ENCODE data around the gene KCNH4. TPM values are rescaled to one million over a fixed set of nuclear protein-coding genes. Genes with fewer than 3 reads are reported as not detected.
"Not testable (repeated sequence)": the region's sequence is repeated elsewhere in the genome, so short reads cannot be mapped to it uniquely, and the experiment has no call there.

KCNH4 gene
- polyA plus RNA-seq, 1 donor (not counting 4 experiments of a cell fraction or from before 2014, with no cell fraction given): not detected

DNA sequence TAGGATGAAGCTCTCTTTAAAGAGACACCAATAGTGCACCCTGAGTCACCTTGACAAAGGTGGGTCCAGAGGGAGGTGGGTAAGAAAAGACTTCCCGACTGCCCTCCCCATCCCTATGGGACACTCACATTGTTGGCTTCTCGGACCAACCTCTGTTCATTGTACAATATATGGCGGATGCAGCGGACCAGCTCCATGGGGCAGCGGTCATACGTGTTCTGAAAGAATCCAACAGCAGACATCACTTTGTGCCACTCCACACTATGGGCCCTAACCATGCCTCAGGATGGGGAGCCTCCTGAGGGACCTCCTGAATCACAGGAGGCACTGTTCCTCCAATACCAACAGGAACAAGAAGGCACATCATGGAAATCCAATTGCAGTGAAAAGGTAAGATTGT is 43.7 kb upstream of the KCNH4 start:
- dilution Hi-C loops (cut with MboI; ENCODE audit: extremely low pct_ligation_motif_present, low sequenced_read_pairs): no loop called here
- H3K9me1 ChIP-seq (ENCODE audit: control insufficient read depth, extremely low read depth, insufficient read depth, low read length): no peaks in the 10 kb centered on the region
- no peaks in the 10 kb centered on the region for H3K27me3 ChIP-seq (ENCODE audit: control insufficient read depth, extremely low read depth, insufficient read depth, low read length)

DNA sequence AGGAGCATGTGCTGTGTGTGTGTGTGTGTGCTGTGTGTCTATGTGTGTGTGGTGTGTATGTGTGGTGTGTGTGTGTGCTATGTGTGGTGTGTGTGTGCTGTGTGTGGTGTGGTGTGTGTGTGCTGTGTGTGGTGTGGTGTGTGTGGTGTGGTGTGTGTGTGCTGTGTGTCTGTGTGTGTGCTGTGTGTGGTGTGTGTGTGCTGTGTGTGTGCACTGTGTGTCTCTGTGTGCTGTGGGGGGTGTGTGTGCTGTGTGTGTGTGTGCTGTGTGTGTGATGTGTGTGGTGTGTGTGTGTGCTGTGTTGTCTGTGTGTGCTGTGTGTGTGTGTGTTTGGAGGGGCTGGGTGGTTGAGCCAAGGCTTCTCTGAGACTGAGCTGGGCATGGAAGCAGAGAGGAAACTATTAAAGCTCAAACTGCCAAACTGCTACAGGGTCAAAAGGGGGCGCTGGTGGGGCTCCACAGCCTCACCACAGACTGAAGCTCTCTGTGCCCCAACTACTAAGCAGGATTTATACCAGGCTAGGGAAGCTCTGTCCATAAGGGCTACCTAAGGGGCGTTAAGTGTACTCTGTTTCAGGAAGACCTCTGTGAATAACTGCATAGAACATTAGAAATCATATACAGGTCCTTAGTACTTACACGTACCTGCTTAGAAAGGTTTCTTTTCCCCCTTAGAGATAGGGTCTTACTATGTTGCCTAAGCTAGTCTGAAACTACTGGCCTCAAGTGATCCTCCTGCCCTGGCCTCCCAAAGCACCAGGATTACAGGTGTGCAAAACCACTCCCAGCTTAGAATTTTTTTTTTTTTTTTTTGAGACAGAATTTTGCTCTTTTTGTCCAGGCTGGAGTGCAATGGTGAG is 41.2 kb upstream of the KCNH4 start:
- H2AFZ ChIP-seq (ENCODE audit: control insufficient read depth, low read length): no peak overlapping the region
- no peak for FAIRE-seq

More for the DNA sequence above, 43.7 kb upstream of the KCNH4 start:
- no peaks in the 10 kb centered on the region for H3K9me3 ChIP-seq (ENCODE audit: control insufficient read depth, low read depth, low read length)
- no peak overlapping the region for H3K27ac ChIP-seq (ENCODE audit: control insufficient read depth, insufficient read depth, low read length)
- H3K9ac ChIP-seq (ENCODE audit: control insufficient read depth, extremely low read depth, insufficient read depth, low read length): no peak overlapping the region
- no peak overlapping the region for H2AFZ ChIP-seq (ENCODE audit: control insufficient read depth, low read length)
- H3K4me1 ChIP-seq (ENCODE audit: control insufficient read depth, extremely low read depth, insufficient read depth, low read length): no peaks in the 10 kb centered on the region
- no peak for TF ChIP-seq EZH2 (IDR thresholded peaks at IDR 0.05; ENCODE audit: low read length)
- TF ChIP-seq, protein P1, sequence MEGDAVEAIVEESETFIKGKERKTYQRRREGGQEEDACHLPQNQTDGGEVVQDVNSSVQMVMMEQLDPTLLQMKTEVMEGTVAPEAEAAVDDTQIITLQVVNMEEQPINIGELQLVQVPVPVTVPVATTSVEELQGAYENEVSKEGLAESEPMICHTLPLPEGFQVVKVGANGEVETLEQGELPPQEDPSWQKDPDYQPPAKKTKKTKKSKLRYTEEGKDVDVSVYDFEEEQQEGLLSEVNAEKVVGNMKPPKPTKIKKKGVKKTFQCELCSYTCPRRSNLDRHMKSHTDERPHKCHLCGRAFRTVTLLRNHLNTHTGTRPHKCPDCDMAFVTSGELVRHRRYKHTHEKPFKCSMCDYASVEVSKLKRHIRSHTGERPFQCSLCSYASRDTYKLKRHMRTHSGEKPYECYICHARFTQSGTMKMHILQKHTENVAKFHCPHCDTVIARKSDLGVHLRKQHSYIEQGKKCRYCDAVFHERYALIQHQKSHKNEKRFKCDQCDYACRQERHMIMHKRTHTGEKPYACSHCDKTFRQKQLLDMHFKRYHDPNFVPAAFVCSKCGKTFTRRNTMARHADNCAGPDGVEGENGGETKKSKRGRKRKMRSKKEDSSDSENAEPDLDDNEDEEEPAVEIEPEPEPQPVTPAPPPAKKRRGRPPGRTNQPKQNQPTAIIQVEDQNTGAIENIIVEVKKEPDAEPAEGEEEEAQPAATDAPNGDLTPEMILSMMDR (optimal IDR thresholded peaks at IDR 0.05 in 1 of 3, IDR thresholded peaks at IDR 0.05 in 1 of 3, conservative IDR thresholded peaks at IDR 0.05 in 1 of 3; ENCODE audit: extremely low read depth in 1 of 3, insufficient read depth in 2 of 3, low read length in 3 of 3): no peak
- no peaks in the 10 kb centered on the region for H4K20me1 ChIP-seq (ENCODE audit: control insufficient read depth, extremely low read depth, insufficient read depth, low read length)
- H3K36me3 ChIP-seq (ENCODE audit: control insufficient read depth in 2 of 2, extremely low read depth in 1 of 2, insufficient read depth in 2 of 2, low read length in 2 of 2): peaks cover 4 to 7% of the 10 kb centered on the region in 2 experiments
- no peaks in the 10 kb centered on the region for H3K79me2 ChIP-seq (ENCODE audit: control insufficient read depth, insufficient read depth, low read length)
- H3K4me3 ChIP-seq (ENCODE audit: control insufficient read depth in 2 of 3, extremely low read depth in 1 of 3, insufficient read depth in 2 of 3, low read depth in 1 of 3, low read length in 3 of 3): no peak overlapping the region
- DNase-seq (ENCODE audit: low read depth, low spot score) (no peak), FAIRE-seq (no peak)
- H3K4me2 ChIP-seq (ENCODE audit: control insufficient read depth, extremely low read depth, insufficient read depth, low read depth, low read length): no peak overlapping the region

GRCh38 chr17:42219280-42219679 is 38.3 kb upstream of the KCNH4 start:
- H2AFZ ChIP-seq (ENCODE audit: control insufficient read depth, low read length); H3K9me1 ChIP-seq (ENCODE audit: control insufficient read depth, extremely low read depth, insufficient read depth, low read length); FAIRE-seq; H3K27me3 ChIP-seq (ENCODE audit: control insufficient read depth, extremely low read depth, insufficient read depth, low read length); H3K27ac ChIP-seq (ENCODE audit: control insufficient read depth, insufficient read depth, low read length); dilution Hi-C loops (cut with MboI; ENCODE audit: extremely low pct_ligation_motif_present, low sequenced_read_pairs); H3K4me1 ChIP-seq (ENCODE audit: control insufficient read depth, extremely low read depth, insufficient read depth, low read length); H4K20me1 ChIP-seq (ENCODE audit: control insufficient read depth, extremely low read depth, insufficient read depth, low read length); DNase-seq (ENCODE audit: low read depth, low spot score); H3K9ac ChIP-seq (ENCODE audit: control insufficient read depth, extremely low read depth, insufficient read depth, low read length); H3K9me3 ChIP-seq (ENCODE audit: control insufficient read depth, low read depth, low read length); H3K79me2 ChIP-seq (ENCODE audit: control insufficient read depth, insufficient read depth, low read length); H3K4me3 ChIP-seq (ENCODE audit: control insufficient read depth in 2 of 3, extremely low read depth in 1 of 3, insufficient read depth in 2 of 3, low read depth in 1 of 3, low read length in 3 of 3); H3K4me2 ChIP-seq (ENCODE audit: control insufficient read depth, extremely low read depth, insufficient read depth, low read depth, low read length): not testable (repeated sequence)
- peaks cover 6 to 13% of the 10 kb centered on the region in 2 experiments for H3K36me3 ChIP-seq (ENCODE audit: control insufficient read depth in 2 of 2, extremely low read depth in 1 of 2, insufficient read depth in 2 of 2, low read length in 2 of 2)

More for the DNA sequence above, 41.2 kb upstream of the KCNH4 start:
- dilution Hi-C loops (cut with MboI; ENCODE audit: extremely low pct_ligation_motif_present, low sequenced_read_pairs): no loop called here
- Histone ChIP-seq H3K4me2 (ENCODE audit: control insufficient read depth, extremely low read depth, insufficient read depth, low read depth, low read length) (no peak overlapping the region), H3K79me2 (ENCODE audit: control insufficient read depth, insufficient read depth, low read length) (no peaks in the 10 kb centered on the region), H3K9me3 (ENCODE audit: control insufficient read depth, low read depth, low read length) (no peaks in the 10 kb centered on the region), H3K27ac (ENCODE audit: control insufficient read depth, insufficient read depth, low read length) (no peak overlapping the region), H3K4me1 (ENCODE audit: control insufficient read depth, extremely low read depth, insufficient read depth, low read length) (no peaks in the 10 kb centered on the region), H3K9me1 (ENCODE audit: control insufficient read depth, extremely low read depth, insufficient read depth, low read length) (no peaks in the 10 kb centered on the region), H4K20me1 (ENCODE audit: control insufficient read depth, extremely low read depth, insufficient read depth, low read length) (no peaks in the 10 kb centered on the region), H3K4me3 (ENCODE audit: control insufficient read depth in 2 of 3, extremely low read depth in 1 of 3, insufficient read depth in 2 of 3, low read depth in 1 of 3, low read length in 3 of 3) (no peak overlapping the region), H3K9ac (ENCODE audit: control insufficient read depth, extremely low read depth, insufficient read depth, low read length) (no peak overlapping the region), H3K27me3 (ENCODE audit: control insufficient read depth, extremely low read depth, insufficient read depth, low read length) (no peaks in the 10 kb centered on the region), H3K36me3 (ENCODE audit: control insufficient read depth in 2 of 2, extremely low read depth in 1 of 2, insufficient read depth in 2 of 2, low read length in 2 of 2) (peaks cover 4 to 7% of the 10 kb centered on the region in 2 experiments)
- no peak for TF ChIP-seq EZH2 (IDR thresholded peaks at IDR 0.05; ENCODE audit: low read length)
- TF ChIP-seq, protein P1 (optimal IDR thresholded peaks at IDR 0.05 in 1 of 3, IDR thresholded peaks at IDR 0.05 in 1 of 3, conservative IDR thresholded peaks at IDR 0.05 in 1 of 3; ENCODE audit: extremely low read depth in 1 of 3, insufficient read depth in 2 of 3, low read length in 3 of 3): peak; percentile 71 to 81 (median 73)
- no peak for DNase-seq (ENCODE audit: low read depth, low spot score)
